Smooth muscle cell (in vitro differentiated cells): Measurements from ENCODE around the gene PTPRO. TPM values are rescaled to one million over a fixed set of nuclear protein-coding genes. Genes with fewer than 3 reads are reported as not detected.

Experiments used
- DNase-seq: peaks from one replicate; lab custom pipeline; 2025; ENCODE audit not compliant: unreplicated experiment; lab: John Stamatoyannopoulos, UW
- H2AFZ ChIP-seq: fragments of 200-600 bp; sonication (generic); 2 replicates; pipeline ENCODE4 v1.6.0; 2016; ENCODE audit warnings: antibody characterized with exemption, low read depth, mild to moderate bottlenecking
- H3F3A ChIP-seq: fragments of 200-600 bp; sonication (generic); 2 replicates; pipeline ENCODE4 v1.6.0; 2017; ENCODE audit warnings: antibody characterized with exemption, low read depth
- H3K27ac ChIP-seq: fragments of 200-600 bp; sonication (generic); 2 replicates; pipeline ENCODE4 v1.5.1; 2016; ENCODE audit warnings: low read depth, mild to moderate bottlenecking
- H3K27me3 ChIP-seq: fragments of 200-600 bp; sonication (generic); 2 replicates; pipeline ENCODE4 v1.6.1; 2016; ENCODE audit warnings: low read depth, mild to moderate bottlenecking
- H3K36me3 ChIP-seq: fragments of 200-600 bp; sonication (generic); 2 replicates; pipeline ENCODE4 v1.5.1; 2016; ENCODE audit warnings: low read depth
- H3K4me1 ChIP-seq: fragments of 200-600 bp; sonication (generic); 2 replicates; pipeline ENCODE4 v1.5.1; 2016; ENCODE audit warnings: low read depth
- H3K4me2 ChIP-seq: fragments of 200-600 bp; sonication (generic); 2 replicates; pipeline ENCODE4 v1.6.0; 2016; ENCODE audit warnings: mild to moderate bottlenecking
- H3K4me3 ChIP-seq: fragments of 200-600 bp; sonication (generic); 2 replicates; pipeline ENCODE4 v1.5.1; 2016; ENCODE audit warnings: mild to moderate bottlenecking
- H3K79me2 ChIP-seq: fragments of 200-600 bp; sonication (generic); 2 replicates; pipeline ENCODE4 v1.6.0; 2016; ENCODE audit warnings: low read depth, mild to moderate bottlenecking
- H3K9ac ChIP-seq: fragments of 200-600 bp; sonication (generic); 2 replicates; pipeline ENCODE4 v1.6.0; 2016; ENCODE audit warnings: low read depth
- H3K9me3 ChIP-seq: fragments of 200-600 bp; sonication (generic); replicated peaks from 2 replicates; pipeline ENCODE4 v1.5.1; 2016; ENCODE audit warnings: low read depth
- H4K20me1 ChIP-seq: fragments of 200-600 bp; sonication (generic); 2 replicates; pipeline ENCODE4 v1.6.0; 2016; ENCODE audit warnings: low read depth
- CTCF ChIP-seq: fragments of 200-600 bp; sonication (generic); IDR thresholded peaks from 2 replicates; pipeline ENCODE4 v1.5.1; 2017; ENCODE audit warnings: borderline replicate concordance, mild to moderate bottlenecking, antibody characterized with exemption; ENCODE audit not compliant: insufficient read depth, poor library complexity, severe bottlenecking
- WGBS: methylation state at CpG from one replicate; pipeline ENCODE4 v1.1.7; 2016; ENCODE audit warnings: low lambda C conversion rate; 5-methylcytosine and 5-hydroxymethylcytosine counted together
- polyA plus RNA-seq: library from polyadenylated mRNA; unstranded; fragments of >200 nt; fragmentation: Nextera tagmentation; extraction: Ambion mirVana; gene quantifications from 2 replicates; pipeline ENCODE4 v1.2.1, GENCODE V29; 2016
- total RNA-seq: library from RNA; depleted of rRNA; stranded (reverse); fragments of >200 nt; gene quantifications from 2 replicates; pipeline ENCODE4 v1.2.3, GENCODE V29; 2014

Gene PTPRO
- total RNA-seq = not detected in 2 replicates
- polyA plus RNA-seq = not detected in 2 replicates

GRCh38 chr12:15322164-15323061 lies at the start of gene PTPRO:
Gene PTPRO, plus strand, starts transcription at chr12:15322508.
- Histone ChIP-seq H2AFZ (peak within 1 kb of the TSS; percentile 57), H3K9ac (no peak within 1 kb of the TSS), H3K9me3 (no peaks in the 10 kb centered on the region), H3K27me3 (peaks cover 95% of the 10 kb centered on the region), H3F3A (no peaks in the 10 kb centered on the region), H4K20me1 (no peaks in the 10 kb centered on the region), H3K4me3 (peak within 1 kb of the TSS; percentile 41), H3K4me1 (peaks cover 4% of the 10 kb centered on the region), H3K4me2 (peak within 1 kb of the TSS; percentile 86), H3K27ac (no peak within 1 kb of the TSS), H3K79me2 (no peaks in the 10 kb centered on the region), H3K36me3 (no peaks in the 10 kb centered on the region)
- DNase-seq = no peak
- 1% methylated on average over 64 of the region's 70 CpGs for WGBS
- TF ChIP-seq CTCF = no peak

- no peaks in the 10 kb centered on the region for H3K79me2 ChIP-seq
- 93% methylated on average over 3 of the region's 3 CpGs for WGBS
- no peaks in the 10 kb centered on the region for H3K27me3 ChIP-seq
- DNase-seq = no peak
- no peaks in the 10 kb centered on the region for H3K9me3 ChIP-seq
- no peak for TF ChIP-seq CTCF
- no peak overlapping the region for H3K4me3 ChIP-seq
- H2AFZ ChIP-seq = no peak overlapping the region
- H3K9ac ChIP-seq = no peak overlapping the region
- H3K36me3 ChIP-seq = no peaks in the 10 kb centered on the region
- no peaks in the 10 kb centered on the region for H4K20me1 ChIP-seq
- no peak overlapping the region for H3K27ac ChIP-seq
- no peaks in the 10 kb centered on the region for H3F3A ChIP-seq
- H3K4me2 ChIP-seq = no peak overlapping the region
- H3K4me1 ChIP-seq = no peaks in the 10 kb centered on the region
Measured at GRCh38 chr12:15273896-15274295, 48.4 kb upstream of the PTPRO start.

GRCh38 chr12:15274561-15274967 lies 47.7 kb upstream of the PTPRO start:
- DNase-seq = no peak
- Histone ChIP-seq H4K20me1 (no peaks in the 10 kb centered on the region), H3K4me2 (no peak overlapping the region), H3K27ac (no peak overlapping the region), H3K9me3 (no peaks in the 10 kb centered on the region), H3K36me3 (no peaks in the 10 kb centered on the region), H3K9ac (no peak overlapping the region), H3K4me1 (no peaks in the 10 kb centered on the region), H3K27me3 (no peaks in the 10 kb centered on the region), H3K4me3 (no peak overlapping the region), H3K79me2 (no peaks in the 10 kb centered on the region), H2AFZ (no peak overlapping the region), H3F3A (no peaks in the 10 kb centered on the region)
- WGBS = 66% methylated on average over 3 of the region's 3 CpGs
- TF ChIP-seq CTCF = no peak
